H1 (cell line): ENCODE data around the gene NF1. TPM values are rescaled to one million over a fixed set of nuclear protein-coding genes. Genes with fewer than 3 reads are reported as not detected.

Source experiments
- CTBP2 ChIP-seq: IDR thresholded peaks from 2 replicates; pipeline ENCODE4 v1.7.0; 2011; ENCODE audit warnings: borderline replicate concordance, mild to moderate bottlenecking, moderate library complexity, mixed read lengths, low read length; ENCODE audit not compliant: insufficient read depth, insufficient read length
- EP300 ChIP-seq, 2 experiments: IDR thresholded peaks; 1 replicate in 1 of 2; 2 replicates in 1 of 2; pipeline ENCODE4 v1.6.1; 2011 to 2012; ENCODE audit warnings: low read depth in 2 of 2, low read length in 2 of 2, mild to moderate bottlenecking in 2 of 2, borderline replicate concordance in 1 of 2, inconsistent platforms in 1 of 2, moderate library complexity in 1 of 2
- GABPA ChIP-seq: IDR thresholded peaks from 2 replicates; pipeline ENCODE4 v1.6.1; 2011; ENCODE audit warnings: mild to moderate bottlenecking, low read length, moderate library complexity, borderline replicate concordance; ENCODE audit not compliant: insufficient read depth
- NRF1 ChIP-seq: IDR thresholded peaks from 2 replicates; pipeline ENCODE4 v1.6.1; 2011; ENCODE audit warnings: mild to moderate bottlenecking, low read depth, low read length, improper control_type of control experiment
- RBBP5 ChIP-seq: IDR thresholded peaks from 2 replicates; pipeline ENCODE4 v1.7.1; 2012; ENCODE audit warnings: low read depth, mild to moderate bottlenecking, inconsistent platforms, low read length, moderate library complexity, borderline replicate concordance
- polyA plus RNA-seq, 7 experiments: library from polyadenylated mRNA; depleted of rRNA in 3 of 7; stranded (reverse) in 5 of 7; unstranded in 2 of 7; fragments of >200 nt in 5 of 7; fragments of 200-250 nt in 2 of 7; gene quantifications; 1 replicate in 5 of 7; 2 replicates in 1 of 7; 4 replicates in 1 of 7; pipeline versions ENCODE4 v1.2.1 to v1.2.3, GENCODE V29; 2011 to 2013; ENCODE audit warnings: missing spikeins in 2 of 7, mixed read lengths in 2 of 7
- total RNA-seq: library from RNA; stranded (reverse); fragmentation: NEBNext Ultra II Directional; extraction: Animal tissue kit (Norgen Biotek cat#: 25700); gene quantifications from 2 replicates; pipeline ENCODE4 v1.2.1, GENCODE V29; 2021

Gene NF1
- total and polyA plus RNA-seq, 2 of the 8 experiments (the other 6 are each of a cell fraction or from before 2014, with no cell fraction given), result 19.3 to 29.6 TPM

DNA sequence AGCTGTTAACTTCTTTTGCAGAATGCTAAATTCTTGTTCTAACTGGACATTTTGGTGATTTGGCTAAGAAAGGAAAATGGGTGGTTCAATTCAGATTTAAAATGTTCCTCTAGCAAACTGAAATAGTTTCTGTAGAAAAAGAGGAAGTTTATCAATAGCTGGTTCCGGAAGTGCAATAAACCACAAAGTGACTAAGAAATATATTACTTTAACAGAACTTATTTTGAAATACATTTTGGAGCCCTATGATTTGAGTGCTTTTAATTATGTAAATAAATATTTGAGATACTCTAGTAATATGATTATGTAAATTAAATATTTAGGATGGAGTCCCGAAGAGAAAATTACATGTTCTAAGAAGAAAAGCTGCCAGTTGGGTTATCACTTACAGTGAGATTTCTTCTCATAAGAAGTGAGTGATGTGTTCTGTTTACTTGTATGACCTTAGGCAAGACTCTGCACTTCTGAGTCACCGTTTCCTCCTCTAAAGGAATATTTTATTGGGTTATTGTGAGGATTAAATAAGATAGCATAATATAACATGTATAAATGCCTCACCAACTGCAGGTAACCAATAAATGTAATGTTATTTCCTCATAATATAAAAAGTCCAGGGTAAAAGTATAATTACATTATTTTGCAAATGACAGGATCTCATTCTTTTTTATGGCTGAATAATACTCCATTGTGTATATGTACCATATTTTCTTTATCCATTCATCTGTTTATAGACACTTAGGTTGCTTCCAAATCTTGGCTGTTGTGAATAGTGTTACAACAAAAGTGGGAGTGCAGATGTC, 219.4 kb downstream of the NF1 start, which contains the start of gene EVI2B (continued):
- TF ChIP-seq NRF1, result no peak
- no peak for TF ChIP-seq RBBP5
- TF ChIP-seq CTBP2, result no peak
- TF ChIP-seq EP300 (IDR thresholded peaks at IDR 0.05; ENCODE audit: borderline replicate concordance in 1 of 2, low read depth in 2 of 2, low read length in 2 of 2), result no peak
- TF ChIP-seq GABPA, result no peak
